H1 (cell line): Measurements from ENCODE around the gene PLCXD1. TPM values are rescaled to one million over a fixed set of nuclear protein-coding genes. Genes with fewer than 3 reads are reported as not detected.

Experiments
- ASH2L ChIP-seq: fragments of 200-600, 300-600 bp; sonication (generic); IDR thresholded peaks from one replicate; pipeline ENCODE4 v1.7.1; 2017; ENCODE audit warnings: low read length
- CBX8 ChIP-seq: fragments of 300-800, 300-1000 bp; sonication (generic); IDR thresholded peaks from 2 replicates; pipeline ENCODE4 v1.7.1; 2016; ENCODE audit warnings: low read depth, low read length, borderline replicate concordance
- CREB1 ChIP-seq: IDR thresholded peaks from 2 replicates; pipeline ENCODE4 v1.6.1; 2012; ENCODE audit warnings: inconsistent platforms
- EGR1 ChIP-seq: IDR thresholded peaks from 2 replicates; pipeline ENCODE4 v1.6.1; 2011; ENCODE audit warnings: low read depth, low read length, borderline replicate concordance
- EP300 ChIP-seq, 2 experiments: IDR thresholded peaks; 1 replicate in 1 of 2; 2 replicates in 1 of 2; pipeline ENCODE4 v1.6.1; 2011 to 2012; ENCODE audit warnings: low read depth in 2 of 2, low read length in 2 of 2, mild to moderate bottlenecking in 2 of 2, borderline replicate concordance in 1 of 2, inconsistent platforms in 1 of 2, moderate library complexity in 1 of 2
- FOSL1 ChIP-seq: IDR thresholded peaks from 2 replicates; pipeline ENCODE4 v1.6.1; 2011; ENCODE audit warnings: mild to moderate bottlenecking, low read depth, low read length, moderate library complexity; ENCODE audit not compliant: insufficient read depth
- NRF1 ChIP-seq: IDR thresholded peaks from 2 replicates; pipeline ENCODE4 v1.6.1; 2011; ENCODE audit warnings: mild to moderate bottlenecking, low read depth, low read length, improper control_type of control experiment
- PHF8 ChIP-seq: fragments of 200-600 bp; sonication (generic); conservative IDR thresholded peaks from 2 replicates; pipeline ENCODE4 v1.7.1; 2012; ENCODE audit warnings: low read depth, mild to moderate bottlenecking, inconsistent platforms, low read length, moderate library complexity
- POU5F1 ChIP-seq: IDR thresholded peaks from 2 replicates; pipeline ENCODE4 v1.6.1; 2011; ENCODE audit warnings: low read depth, mild to moderate bottlenecking, low read length, moderate library complexity
- RXRA ChIP-seq: IDR thresholded peaks from 2 replicates; pipeline ENCODE4 v1.6.1; 2011; ENCODE audit warnings: low read depth, mild to moderate bottlenecking, low read length, moderate library complexity; ENCODE audit not compliant: insufficient read depth
- SP1 ChIP-seq: IDR thresholded peaks from 2 replicates; pipeline ENCODE4 v1.6.1; 2011; ENCODE audit warnings: low read depth, low read length
- SP2 ChIP-seq: IDR thresholded peaks from 2 replicates; pipeline ENCODE4 v1.6.1; 2012; ENCODE audit warnings: mild to moderate bottlenecking, low read length, inconsistent platforms
- SP4 ChIP-seq: IDR thresholded peaks from 2 replicates; pipeline ENCODE4 v1.6.1; 2012; ENCODE audit warnings: low read length, inconsistent platforms
- SUZ12 ChIP-seq: fragments of 200-600 bp; sonication (generic); IDR thresholded peaks from 2 replicates; pipeline ENCODE4 v1.6.1; 2012; ENCODE audit warnings: mild to moderate bottlenecking, inconsistent platforms, low read length, moderate library complexity, mixed read lengths
- TCF12 ChIP-seq: IDR thresholded peaks from 2 replicates; pipeline ENCODE4 v1.6.1; 2011; ENCODE audit warnings: low read depth, mild to moderate bottlenecking, low read length
- TEAD4 ChIP-seq: IDR thresholded peaks from 2 replicates; pipeline ENCODE4 v1.6.1; 2012; ENCODE audit warnings: low read depth, low read length, inconsistent platforms, mixed read lengths
- YY1 ChIP-seq: IDR thresholded peaks from 2 replicates; pipeline ENCODE4 v1.6.1; 2011; ENCODE audit warnings: low read depth, mild to moderate bottlenecking, low read length
- ZNF274 ChIP-seq: IDR thresholded peaks from 2 replicates; pipeline ENCODE4 v1.7.0; 2012; ENCODE audit warnings: low read length, borderline replicate concordance; ENCODE audit errors: extremely low read depth
- polyA plus RNA-seq, 7 experiments: library from polyadenylated mRNA; depleted of rRNA in 3 of 7; stranded (reverse) in 5 of 7; unstranded in 2 of 7; fragments of >200 nt in 5 of 7; fragments of 200-250 nt in 2 of 7; gene quantifications; 1 replicate in 5 of 7; 2 replicates in 1 of 7; 4 replicates in 1 of 7; pipeline versions ENCODE4 v1.2.1 to v1.2.3, GENCODE V29; 2011 to 2013; ENCODE audit warnings: missing spikeins in 2 of 7, mixed read lengths in 2 of 7
- total RNA-seq: library from RNA; stranded (reverse); fragmentation: NEBNext Ultra II Directional; extraction: Animal tissue kit (Norgen Biotek cat#: 25700); gene quantifications from 2 replicates; pipeline ENCODE4 v1.2.1, GENCODE V29; 2021
- TF ChIP-seq, protein P1 (sequence below), 3 experiments: IDR thresholded peaks; 1 replicate in 2 of 3; 2 replicates in 1 of 3; pipeline versions ENCODE4 v1.5.1 to v1.6.1; 2011; ENCODE audit warnings: low read length in 3 of 3, mild to moderate bottlenecking in 3 of 3, inconsistent platforms in 2 of 3, low read depth in 1 of 3, moderate library complexity in 1 of 3; ENCODE audit not compliant: insufficient read depth in 1 of 3; ENCODE audit errors: control extremely low read depth in 1 of 3
- TF ChIP-seq, protein P2 (sequence below): IDR thresholded peaks from 2 replicates; pipeline ENCODE4 v1.6.1; 2012; ENCODE audit warnings: inconsistent platforms
- TF ChIP-seq, protein P3 (sequence below): IDR thresholded peaks from 2 replicates; pipeline ENCODE4 v1.6.1; 2012; ENCODE audit warnings: inconsistent platforms

The PLCXD1 gene
- total and polyA plus RNA-seq, 2 of the 8 experiments (the other 6 are each of a cell fraction or from before 2014, with no cell fraction given) = 93.6 to 124 TPM

GRCh38 chrX:318739-319578, 37.8 kb downstream of the PLCXD1 start, which contains the start of gene GTPBP6 (continued):
- TF ChIP-seq, protein P1, sequence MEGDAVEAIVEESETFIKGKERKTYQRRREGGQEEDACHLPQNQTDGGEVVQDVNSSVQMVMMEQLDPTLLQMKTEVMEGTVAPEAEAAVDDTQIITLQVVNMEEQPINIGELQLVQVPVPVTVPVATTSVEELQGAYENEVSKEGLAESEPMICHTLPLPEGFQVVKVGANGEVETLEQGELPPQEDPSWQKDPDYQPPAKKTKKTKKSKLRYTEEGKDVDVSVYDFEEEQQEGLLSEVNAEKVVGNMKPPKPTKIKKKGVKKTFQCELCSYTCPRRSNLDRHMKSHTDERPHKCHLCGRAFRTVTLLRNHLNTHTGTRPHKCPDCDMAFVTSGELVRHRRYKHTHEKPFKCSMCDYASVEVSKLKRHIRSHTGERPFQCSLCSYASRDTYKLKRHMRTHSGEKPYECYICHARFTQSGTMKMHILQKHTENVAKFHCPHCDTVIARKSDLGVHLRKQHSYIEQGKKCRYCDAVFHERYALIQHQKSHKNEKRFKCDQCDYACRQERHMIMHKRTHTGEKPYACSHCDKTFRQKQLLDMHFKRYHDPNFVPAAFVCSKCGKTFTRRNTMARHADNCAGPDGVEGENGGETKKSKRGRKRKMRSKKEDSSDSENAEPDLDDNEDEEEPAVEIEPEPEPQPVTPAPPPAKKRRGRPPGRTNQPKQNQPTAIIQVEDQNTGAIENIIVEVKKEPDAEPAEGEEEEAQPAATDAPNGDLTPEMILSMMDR (IDR thresholded peaks at IDR 0.05; ENCODE audit: control extremely low read depth in 1 of 3, insufficient read depth in 1 of 3, low read depth in 1 of 3, low read length in 3 of 3) = peak in 1 of 3 experiments; percentile 35; a peak in 1 of 4 replicates
- no peak for TF ChIP-seq POU5F1
- peak; percentile 94 for TF ChIP-seq SP1
- peak; percentile 52 for TF ChIP-seq PHF8
- no peak for TF ChIP-seq FOSL1
- peak; percentile 19 for TF ChIP-seq ASH2L
- TF ChIP-seq EGR1 = peak; percentile 96
- peak; percentile 98 for TF ChIP-seq SP4
- TF ChIP-seq TEAD4 = no peak
- peak; percentile 56; the same call in 1 of the 2 replicates for TF ChIP-seq SP2
- TF ChIP-seq CBX8 = no peak
- TF ChIP-seq TCF12 = 0 out of 2 replicates have a peak, but pooled peaks have one; percentile 20
- TF ChIP-seq RXRA = no peak
- TF ChIP-seq, protein P2, sequence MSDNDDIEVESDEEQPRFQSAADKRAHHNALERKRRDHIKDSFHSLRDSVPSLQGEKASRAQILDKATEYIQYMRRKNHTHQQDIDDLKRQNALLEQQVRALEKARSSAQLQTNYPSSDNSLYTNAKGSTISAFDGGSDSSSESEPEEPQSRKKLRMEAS = peak; percentile 70; the same call in 1 of the 2 replicates
- TF ChIP-seq, protein P3, sequence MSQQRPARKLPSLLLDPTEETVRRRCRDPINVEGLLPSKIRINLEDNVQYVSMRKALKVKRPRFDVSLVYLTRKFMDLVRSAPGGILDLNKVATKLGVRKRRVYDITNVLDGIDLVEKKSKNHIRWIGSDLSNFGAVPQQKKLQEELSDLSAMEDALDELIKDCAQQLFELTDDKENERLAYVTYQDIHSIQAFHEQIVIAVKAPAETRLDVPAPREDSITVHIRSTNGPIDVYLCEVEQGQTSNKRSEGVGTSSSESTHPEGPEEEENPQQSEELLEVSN = no peak
- TF ChIP-seq SUZ12 = no peak
- TF ChIP-seq ZNF274 = no peak
- TF ChIP-seq YY1 = no peak
- TF ChIP-seq CREB1 = peak; percentile 59; the same call in 1 of the 2 replicates
- 0 out of 3 replicates have a peak, but pooled peaks of 1 of the 2 experiments have one; percentile 21 for TF ChIP-seq EP300 (IDR thresholded peaks at IDR 0.05; ENCODE audit: borderline replicate concordance in 1 of 2, low read depth in 2 of 2, low read length in 2 of 2)
- 0 out of 2 replicates have a peak, but pooled peaks have one; percentile 19 for TF ChIP-seq NRF1
